ENCODE measurements around the gene MBLAC1.

MBLAC1 gene

DNA sequence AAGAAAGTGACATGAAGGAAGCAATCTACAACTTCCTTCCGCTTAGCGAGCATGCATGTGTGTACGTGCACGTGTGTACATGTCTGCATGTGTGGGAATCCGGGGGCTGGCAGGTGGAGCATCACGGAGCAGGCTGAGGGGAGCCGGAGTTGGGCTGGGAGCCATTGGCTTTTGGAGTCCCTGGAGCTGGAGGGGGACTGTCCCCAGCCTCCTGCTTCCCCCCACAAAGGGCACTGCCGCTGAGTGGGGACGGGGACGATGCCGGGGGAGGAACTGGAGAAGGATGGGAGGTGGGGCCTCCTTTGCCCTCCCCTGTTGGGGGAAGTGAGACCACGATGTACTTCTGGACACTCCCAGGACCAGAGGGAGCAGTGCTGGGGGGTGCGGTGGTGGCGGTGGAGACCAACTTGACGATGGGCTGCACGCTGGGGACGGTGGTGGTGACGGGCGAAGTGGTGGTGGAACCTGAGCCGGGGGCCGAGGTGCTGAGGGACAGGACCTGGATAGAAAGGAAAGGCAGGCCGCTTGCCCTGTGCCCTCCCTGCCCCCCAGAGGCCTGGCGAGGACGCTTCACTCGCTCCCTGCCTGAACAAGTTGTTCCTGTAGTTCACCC is 19.5 kb upstream of the MBLAC1 start:
- no peak for TF ChIP-seq RARB (CRISPR knock-in tag; IDR thresholded peaks at IDR 0.05)
- TF ChIP-seq TCF4 (CRISPR knock-in tag; IDR thresholded peaks at IDR 0.05; ENCODE audit: borderline replicate concordance), result no peak
- TF ChIP-seq, protein P1, sequence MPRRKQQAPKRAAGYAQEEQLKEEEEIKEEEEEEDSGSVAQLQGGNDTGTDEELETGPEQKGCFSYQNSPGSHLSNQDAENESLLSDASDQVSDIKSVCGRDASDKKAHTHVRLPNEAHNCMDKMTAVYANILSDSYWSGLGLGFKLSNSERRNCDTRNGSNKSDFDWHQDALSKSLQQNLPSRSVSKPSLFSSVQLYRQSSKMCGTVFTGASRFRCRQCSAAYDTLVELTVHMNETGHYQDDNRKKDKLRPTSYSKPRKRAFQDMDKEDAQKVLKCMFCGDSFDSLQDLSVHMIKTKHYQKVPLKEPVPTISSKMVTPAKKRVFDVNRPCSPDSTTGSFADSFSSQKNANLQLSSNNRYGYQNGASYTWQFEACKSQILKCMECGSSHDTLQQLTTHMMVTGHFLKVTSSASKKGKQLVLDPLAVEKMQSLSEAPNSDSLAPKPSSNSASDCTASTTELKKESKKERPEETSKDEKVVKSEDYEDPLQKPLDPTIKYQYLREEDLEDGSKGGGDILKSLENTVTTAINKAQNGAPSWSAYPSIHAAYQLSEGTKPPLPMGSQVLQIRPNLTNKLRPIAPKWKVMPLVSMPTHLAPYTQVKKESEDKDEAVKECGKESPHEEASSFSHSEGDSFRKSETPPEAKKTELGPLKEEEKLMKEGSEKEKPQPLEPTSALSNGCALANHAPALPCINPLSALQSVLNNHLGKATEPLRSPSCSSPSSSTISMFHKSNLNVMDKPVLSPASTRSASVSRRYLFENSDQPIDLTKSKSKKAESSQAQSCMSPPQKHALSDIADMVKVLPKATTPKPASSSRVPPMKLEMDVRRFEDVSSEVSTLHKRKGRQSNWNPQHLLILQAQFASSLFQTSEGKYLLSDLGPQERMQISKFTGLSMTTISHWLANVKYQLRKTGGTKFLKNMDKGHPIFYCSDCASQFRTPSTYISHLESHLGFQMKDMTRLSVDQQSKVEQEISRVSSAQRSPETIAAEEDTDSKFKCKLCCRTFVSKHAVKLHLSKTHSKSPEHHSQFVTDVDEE (CRISPR knock-in tag; IDR thresholded peaks at IDR 0.05), result no peak
- TF ChIP-seq, protein P2, sequence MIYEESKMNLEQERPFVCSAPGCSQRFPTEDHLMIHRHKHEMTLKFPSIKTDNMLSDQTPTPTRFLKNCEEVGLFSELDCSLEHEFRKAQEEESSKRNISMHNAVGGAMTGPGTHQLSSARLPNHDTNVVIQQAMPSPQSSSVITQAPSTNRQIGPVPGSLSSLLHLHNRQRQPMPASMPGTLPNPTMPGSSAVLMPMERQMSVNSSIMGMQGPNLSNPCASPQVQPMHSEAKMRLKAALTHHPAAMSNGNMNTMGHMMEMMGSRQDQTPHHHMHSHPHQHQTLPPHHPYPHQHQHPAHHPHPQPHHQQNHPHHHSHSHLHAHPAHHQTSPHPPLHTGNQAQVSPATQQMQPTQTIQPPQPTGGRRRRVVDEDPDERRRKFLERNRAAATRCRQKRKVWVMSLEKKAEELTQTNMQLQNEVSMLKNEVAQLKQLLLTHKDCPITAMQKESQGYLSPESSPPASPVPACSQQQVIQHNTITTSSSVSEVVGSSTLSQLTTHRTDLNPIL (CRISPR knock-in tag; IDR thresholded peaks at IDR 0.05; ENCODE audit: low read depth), result no peak
- no peak for TF ChIP-seq ZFP30 (CRISPR knock-in tag; IDR thresholded peaks at IDR 0.05)
- TF ChIP-seq ARNTL (CRISPR knock-in tag; IDR thresholded peaks at IDR 0.05; ENCODE audit: borderline replicate concordance, low read depth), result no peak
- TF ChIP-seq ZC3H10 (CRISPR knock-in tag; IDR thresholded peaks at IDR 0.05), result no peak
- TF ChIP-seq ISL1 (CRISPR knock-in tag; IDR thresholded peaks at IDR 0.05), result no peak
- no peak for TF ChIP-seq ZNF565 (CRISPR knock-in tag; conservative IDR thresholded peaks at IDR 0.05; ENCODE audit: low read depth)
- no peak for TF ChIP-seq ESRRG (CRISPR knock-in tag; IDR thresholded peaks at IDR 0.05)
- TF ChIP-seq SNAI2 (CRISPR knock-in tag; IDR thresholded peaks at IDR 0.05), result no peak
- TF ChIP-seq, protein P3, sequence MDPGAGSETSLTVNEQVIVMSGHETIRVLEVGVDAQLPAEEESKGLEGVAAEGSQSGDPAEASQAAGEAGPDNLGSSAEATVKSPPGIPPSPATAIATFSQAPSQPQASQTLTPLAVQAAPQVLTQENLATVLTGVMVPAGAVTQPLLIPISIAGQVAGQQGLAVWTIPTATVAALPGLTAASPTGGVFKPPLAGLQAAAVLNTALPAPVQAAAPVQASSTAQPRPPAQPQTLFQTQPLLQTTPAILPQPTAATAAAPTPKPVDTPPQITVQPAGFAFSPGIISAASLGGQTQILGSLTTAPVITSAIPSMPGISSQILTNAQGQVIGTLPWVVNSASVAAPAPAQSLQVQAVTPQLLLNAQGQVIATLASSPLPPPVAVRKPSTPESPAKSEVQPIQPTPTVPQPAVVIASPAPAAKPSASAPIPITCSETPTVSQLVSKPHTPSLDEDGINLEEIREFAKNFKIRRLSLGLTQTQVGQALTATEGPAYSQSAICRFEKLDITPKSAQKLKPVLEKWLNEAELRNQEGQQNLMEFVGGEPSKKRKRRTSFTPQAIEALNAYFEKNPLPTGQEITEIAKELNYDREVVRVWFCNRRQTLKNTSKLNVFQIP (CRISPR knock-in tag; IDR thresholded peaks at IDR 0.05; ENCODE audit: borderline replicate concordance, low read depth), result no peak
- no peak for TF ChIP-seq TOX (CRISPR knock-in tag; IDR thresholded peaks at IDR 0.05; ENCODE audit: borderline replicate concordance)
- no peak for TF ChIP-seq GLIS3 (CRISPR knock-in tag; IDR thresholded peaks at IDR 0.05)
- ATAC-seq, result no peak

DNA sequence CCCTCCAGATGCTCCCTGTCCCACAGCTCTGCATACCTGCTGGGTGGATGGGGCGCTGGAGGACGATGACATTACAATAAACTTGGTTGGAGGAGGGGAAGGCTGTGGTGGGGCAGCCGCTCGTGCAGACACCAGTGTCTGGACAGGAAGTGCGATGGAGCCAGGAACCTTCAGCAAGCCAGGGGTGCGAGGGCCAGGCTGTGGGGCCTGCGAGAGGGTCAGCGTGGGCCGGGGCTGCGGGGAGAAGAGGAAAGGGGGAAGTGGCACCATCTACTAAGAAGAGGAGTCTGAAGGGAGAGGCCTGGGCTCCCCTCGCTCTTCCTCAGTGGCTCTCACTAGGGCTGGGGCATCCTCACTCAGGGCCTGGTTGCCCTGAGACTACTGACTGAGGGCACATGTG is 18.9 kb upstream of the MBLAC1 start:
- ATAC-seq, result no peak; the same call in 2 of the 3 replicates
- TF ChIP-seq ZNF70 (CRISPR knock-in tag; IDR thresholded peaks at IDR 0.05) (no peak), RARB (CRISPR knock-in tag; IDR thresholded peaks at IDR 0.05) (no peak), TOX (CRISPR knock-in tag; IDR thresholded peaks at IDR 0.05; ENCODE audit: borderline replicate concordance) (no peak), ZFP30 (CRISPR knock-in tag; IDR thresholded peaks at IDR 0.05) (no peak), GLIS3 (CRISPR knock-in tag; IDR thresholded peaks at IDR 0.05) (no peak), ZNF8 (CRISPR knock-in tag; IDR thresholded peaks at IDR 0.05) (no peak), ARNTL (CRISPR knock-in tag; IDR thresholded peaks at IDR 0.05; ENCODE audit: borderline replicate concordance, low read depth) (no peak), ZNF565 (CRISPR knock-in tag; conservative IDR thresholded peaks at IDR 0.05; ENCODE audit: low read depth) (no peak), PPARA (CRISPR knock-in tag; IDR thresholded peaks at IDR 0.05; ENCODE audit: borderline replicate concordance) (no peak)
- TF ChIP-seq, protein P1 (CRISPR knock-in tag; IDR thresholded peaks at IDR 0.05), result no peak
- TF ChIP-seq, protein P4, sequence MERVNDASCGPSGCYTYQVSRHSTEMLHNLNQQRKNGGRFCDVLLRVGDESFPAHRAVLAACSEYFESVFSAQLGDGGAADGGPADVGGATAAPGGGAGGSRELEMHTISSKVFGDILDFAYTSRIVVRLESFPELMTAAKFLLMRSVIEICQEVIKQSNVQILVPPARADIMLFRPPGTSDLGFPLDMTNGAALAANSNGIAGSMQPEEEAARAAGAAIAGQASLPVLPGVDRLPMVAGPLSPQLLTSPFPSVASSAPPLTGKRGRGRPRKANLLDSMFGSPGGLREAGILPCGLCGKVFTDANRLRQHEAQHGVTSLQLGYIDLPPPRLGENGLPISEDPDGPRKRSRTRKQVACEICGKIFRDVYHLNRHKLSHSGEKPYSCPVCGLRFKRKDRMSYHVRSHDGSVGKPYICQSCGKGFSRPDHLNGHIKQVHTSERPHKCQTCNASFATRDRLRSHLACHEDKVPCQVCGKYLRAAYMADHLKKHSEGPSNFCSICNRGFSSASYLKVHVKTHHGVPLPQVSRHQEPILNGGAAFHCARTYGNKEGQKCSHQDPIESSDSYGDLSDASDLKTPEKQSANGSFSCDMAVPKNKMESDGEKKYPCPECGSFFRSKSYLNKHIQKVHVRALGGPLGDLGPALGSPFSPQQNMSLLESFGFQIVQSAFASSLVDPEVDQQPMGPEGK (CRISPR knock-in tag; IDR thresholded peaks at IDR 0.05; ENCODE audit: borderline replicate concordance), result no peak
- TF ChIP-seq, protein P3 (CRISPR knock-in tag; IDR thresholded peaks at IDR 0.05; ENCODE audit: borderline replicate concordance, low read depth), result no peak
- TF ChIP-seq, protein P2 (CRISPR knock-in tag; IDR thresholded peaks at IDR 0.05; ENCODE audit: low read depth), result no peak

Data from SK-N-SH treated with all-trans-retinoic acid at 6 μM for 48 hours (cell line).